Hematopoietic multipotent progenitor cell treated with erythropoietin and hydrocortisone succinate and interleukin-3 and kit ligand, for 4 days (in vitro differentiated cells): ENCODE measurements around the gene NCS1.
A peak's percentile ranks its signal among the peaks of the same experiment; 100 is the strongest.

Experiments
- DNase-seq: peaks from one replicate; pipeline ENCODE4 v3.0.0-alpha.2; 2015

Gene NCS1

GRCh38 chr9:130172161-130172857 lies at the start of gene NCS1:
Gene NCS1, plus strand, starts transcription at chr9:130172404. Its CDS starts 260 bp downstream, at chr9:130172664.
- DNase-seq = peak; percentile 81

- DNase-seq = no peak
Observed at GRCh38 chr9:130122456-130122855, 49.7 kb upstream of the NCS1 start.

GRCh38 chr9:130124085-130124860 lies 47.9 kb upstream of the NCS1 start:
- DNase-seq = no peak

- DNase-seq = no peak
Observed at GRCh38 chr9:130126721-130127433, 45.3 kb upstream of the NCS1 start.

GRCh38 chr9:130128251-130128650 lies 44.0 kb upstream of the NCS1 start:
- DNase-seq = peak; percentile 84

- DNase-seq = peak; percentile 87
Observed at GRCh38 chr9:130128733-130129431, 43.3 kb upstream of the NCS1 start.

GRCh38 chr9:130129432-130130061 lies 42.7 kb upstream of the NCS1 start:
- no peak for DNase-seq

- no peak for DNase-seq
Observed at GRCh38 chr9:130132746-130133145, 39.5 kb upstream of the NCS1 start.

- DNase-seq = no peak
Observed at GRCh38 chr9:130137081-130137640, 35.0 kb upstream of the NCS1 start.

GRCh38 chr9:130137641-130138081 lies 34.5 kb upstream of the NCS1 start:
- no peak for DNase-seq

GRCh38 chr9:130138171-130138653 lies 34.0 kb upstream of the NCS1 start:
- peak; percentile 37 for DNase-seq

GRCh38 chr9:130138791-130139190 lies 33.4 kb upstream of the NCS1 start:
- DNase-seq = peak; percentile 55

GRCh38 chr9:130139251-130139650 lies 33.0 kb upstream of the NCS1 start:
- peak; percentile 37 for DNase-seq

GRCh38 chr9:130140706-130141105 lies 31.5 kb upstream of the NCS1 start:
- DNase-seq = peak; percentile 82

GRCh38 chr9:130142056-130142455 lies 30.1 kb upstream of the NCS1 start:
- peak; percentile 62 for DNase-seq

GRCh38 chr9:130142641-130143040 lies 29.6 kb upstream of the NCS1 start:
- DNase-seq = peak; percentile 24

- DNase-seq = no peak
Observed at GRCh38 chr9:130143279-130143893, 28.8 kb upstream of the NCS1 start.

- DNase-seq = peak; percentile 55
Observed at GRCh38 chr9:130143958-130144366, 28.2 kb upstream of the NCS1 start.

- DNase-seq = peak; percentile 30
Observed at GRCh38 chr9:130144703-130145102, 27.5 kb upstream of the NCS1 start.

- no peak for DNase-seq
Observed at GRCh38 chr9:130145658-130146057, 26.5 kb upstream of the NCS1 start.

- no peak for DNase-seq
Observed at GRCh38 chr9:130147198-130147597, 25.0 kb upstream of the NCS1 start.
